Tracheal epithelial cell (primary cell): Measurements from ENCODE around the gene PIRT. TPM values are rescaled to one million over a fixed set of nuclear protein-coding genes. Genes with fewer than 3 reads are reported as not detected.

Experiments
- total RNA-seq: library from RNA; depleted of rRNA; stranded (reverse); fragments of >200 nt; gene quantifications from 2 replicates; pipeline ENCODE4 v1.2.1, GENCODE V29; 2014

PIRT gene
- not detected in 2 replicates for total RNA-seq

GRCh38 chr17:10837921-10838320, at the start of gene PIRT:
Gene PIRT (minus strand): TSS chr17:10838087. CDS start chr17:10825645, 12,442 bp downstream.

GRCh38 chr17:10803830-10804475, 33.9 kb downstream of the PIRT start, which contains the start of gene TMEM238L:
Gene TMEM238L (minus strand): TSS chr17:10804099. CDS start chr17:10803963, 136 bp downstream.

Other genes starting within 250 kb of the PIRT start
- gene MYH3, start 180.8 kb downstream of the PIRT start, total RNA-seq: under 0.01 and 0.48 TPM in 2 replicates
- 28.0 and 28.3 TPM in 2 replicates for gene SCO1, start 140.6 kb downstream of the PIRT start, total RNA-seq
- gene ADPRM, start 140.5 kb downstream of the PIRT start, total RNA-seq: 10.1 and 16.2 TPM in 2 replicates
- gene TMEM220, start 108.1 kb downstream of the PIRT start, total RNA-seq: 0.96 and 2.8 TPM in 2 replicates
- not detected in 2 replicates for gene TMEM238L, start 34.0 kb downstream of the PIRT start, total RNA-seq